IPS-18a (cell line): Measurements from ENCODE around the gene PIR.

Experiments used
- H3K27ac ChIP-seq: one replicate; pipeline ENCODE4 v1.5.1; 2013; ENCODE audit warnings: low read length
- H3K27me3 ChIP-seq: one replicate; pipeline ENCODE4 v1.6.1; 2013; ENCODE audit warnings: mild to moderate bottlenecking, low read length; ENCODE audit not compliant: control insufficient read depth, insufficient read depth
- H3K36me3 ChIP-seq: one replicate; pipeline ENCODE4 v1.6.1; 2013; ENCODE audit warnings: low read depth, low read length; ENCODE audit not compliant: control insufficient read depth
- H3K4me1 ChIP-seq: one replicate; pipeline ENCODE4 v1.6.1; 2013; ENCODE audit warnings: low read depth, low read length; ENCODE audit not compliant: control insufficient read depth
- H3K4me3 ChIP-seq: one replicate; pipeline ENCODE4 v1.5.1; 2013; ENCODE audit warnings: low read length
- H3K9ac ChIP-seq: one replicate; pipeline ENCODE4 v1.6.1; 2013; ENCODE audit warnings: mild to moderate bottlenecking, low read length, moderate library complexity
- H3K9me3 ChIP-seq: one replicate; pipeline ENCODE4 v1.6.1; 2013; ENCODE audit warnings: low read depth, low read length; ENCODE audit not compliant: control insufficient read depth

Gene PIR

GRCh38 chrX:15483891-15484290 is 9.2 kb downstream of the PIR start:
- H3K9ac ChIP-seq = no peak overlapping the region
- no peaks in the 10 kb centered on the region for H3K4me1 ChIP-seq
- no peak overlapping the region for H3K27ac ChIP-seq
- no peak overlapping the region for H3K4me3 ChIP-seq
- no peaks in the 10 kb centered on the region for H3K27me3 ChIP-seq
- H3K36me3 ChIP-seq = peaks cover 5% of the 10 kb centered on the region
- H3K9me3 ChIP-seq = no peaks in the 10 kb centered on the region

- H3K9me3 ChIP-seq = no peaks in the 10 kb centered on the region
- H3K4me3 ChIP-seq = peak overlapping the region; percentile 10
- no peaks in the 10 kb centered on the region for H3K27me3 ChIP-seq
- H3K27ac ChIP-seq = peak overlapping the region; percentile 81
- peaks cover 4% of the 10 kb centered on the region for H3K36me3 ChIP-seq
- H3K4me1 ChIP-seq = peaks cover 21% of the 10 kb centered on the region
- H3K9ac ChIP-seq = peak overlapping the region; percentile 26
Measured at GRCh38 chrX:15475486-15475885, 17.6 kb downstream of the PIR start.

GRCh38 chrX:15475021-15475420 is 18.1 kb downstream of the PIR start:
- no peaks in the 10 kb centered on the region for H3K27me3 ChIP-seq
- no peaks in the 10 kb centered on the region for H3K9me3 ChIP-seq
- H3K4me3 ChIP-seq = peak overlapping the region; percentile 7
- H3K9ac ChIP-seq = peak overlapping the region; percentile 26
- peak overlapping the region; percentile 81 for H3K27ac ChIP-seq
- peaks cover 21% of the 10 kb centered on the region for H3K4me1 ChIP-seq
- peaks cover 4% of the 10 kb centered on the region for H3K36me3 ChIP-seq

- Histone ChIP-seq H3K27ac (no peak overlapping the region), H3K9ac (no peak overlapping the region), H3K27me3 (no peaks in the 10 kb centered on the region), H3K36me3 (peaks cover 4% of the 10 kb centered on the region), H3K9me3 (no peaks in the 10 kb centered on the region), H3K4me3 (no peak overlapping the region), H3K4me1 (peaks cover 21% of the 10 kb centered on the region)
Measured at GRCh38 chrX:15474028-15474427, 19.1 kb downstream of the PIR start.

GRCh38 chrX:15472531-15472930 is 20.6 kb downstream of the PIR start:
- H3K9me3 ChIP-seq = no peaks in the 10 kb centered on the region

GRCh38 chrX:15471028-15471427 is 22.1 kb downstream of the PIR start:
- Histone ChIP-seq H3K27me3 (no peaks in the 10 kb centered on the region), H3K9me3 (no peaks in the 10 kb centered on the region), H3K4me1 (peaks cover 17% of the 10 kb centered on the region), H3K4me3 (no peak overlapping the region), H3K27ac (no peak overlapping the region), H3K9ac (no peak overlapping the region), H3K36me3 (no peaks in the 10 kb centered on the region)

More at GRCh38 chrX:15472531-15472930, 20.6 kb downstream of the PIR start:
- Histone ChIP-seq H3K4me3 (no peak overlapping the region), H3K4me1 (peaks cover 21% of the 10 kb centered on the region), H3K27me3 (no peaks in the 10 kb centered on the region), H3K36me3 (no peaks in the 10 kb centered on the region), H3K27ac (no peak overlapping the region), H3K9ac (no peak overlapping the region)

GRCh38 chrX:15469613-15470012 is 23.5 kb downstream of the PIR start:
- Histone ChIP-seq H3K9me3 (no peaks in the 10 kb centered on the region), H3K27ac (no peak overlapping the region), H3K4me3 (no peak overlapping the region), H3K4me1 (peaks cover 10% of the 10 kb centered on the region), H3K36me3 (no peaks in the 10 kb centered on the region), H3K27me3 (no peaks in the 10 kb centered on the region), H3K9ac (no peak overlapping the region)

- Histone ChIP-seq H3K4me1 (peaks cover 11% of the 10 kb centered on the region), H3K4me3 (no peak overlapping the region), H3K27ac (no peak overlapping the region), H3K9ac (no peak overlapping the region), H3K36me3 (no peaks in the 10 kb centered on the region), H3K27me3 (no peaks in the 10 kb centered on the region), H3K9me3 (no peaks in the 10 kb centered on the region)
Measured at GRCh38 chrX:15468036-15468435, 25.1 kb downstream of the PIR start.

- no peak overlapping the region for H3K9ac ChIP-seq
- H3K27ac ChIP-seq = no peak overlapping the region
- H3K27me3 ChIP-seq = no peaks in the 10 kb centered on the region
- no peaks in the 10 kb centered on the region for H3K36me3 ChIP-seq
- peaks cover 11% of the 10 kb centered on the region for H3K4me1 ChIP-seq
- H3K4me3 ChIP-seq = no peak overlapping the region
- H3K9me3 ChIP-seq = no peaks in the 10 kb centered on the region
Measured at GRCh38 chrX:15465896-15466651, 27.1 kb downstream of the PIR start.

- Histone ChIP-seq H3K9ac (no peak overlapping the region), H3K27ac (no peak overlapping the region), H3K4me3 (no peak overlapping the region), H3K27me3 (no peaks in the 10 kb centered on the region), H3K36me3 (no peaks in the 10 kb centered on the region), H3K4me1 (peaks cover 11% of the 10 kb centered on the region), H3K9me3 (no peaks in the 10 kb centered on the region)
Measured at GRCh38 chrX:15465347-15465746, 27.8 kb downstream of the PIR start.

GRCh38 chrX:15464704-15465103 is 28.4 kb downstream of the PIR start:
- Histone ChIP-seq H3K27ac (no peak overlapping the region), H3K9me3 (no peaks in the 10 kb centered on the region), H3K9ac (no peak overlapping the region), H3K36me3 (no peaks in the 10 kb centered on the region), H3K4me1 (peaks cover 11% of the 10 kb centered on the region), H3K27me3 (no peaks in the 10 kb centered on the region), H3K4me3 (no peak overlapping the region)

GRCh38 chrX:15451913-15452312 is 41.2 kb downstream of the PIR start:
- no peak overlapping the region for H3K4me3 ChIP-seq
- H3K9ac ChIP-seq = no peak overlapping the region
- H3K4me1 ChIP-seq = no peaks in the 10 kb centered on the region
- no peaks in the 10 kb centered on the region for H3K9me3 ChIP-seq
- no peak overlapping the region for H3K27ac ChIP-seq
- H3K36me3 ChIP-seq = peaks cover 19% of the 10 kb centered on the region
- no peaks in the 10 kb centered on the region for H3K27me3 ChIP-seq
